GM19043 (cell line): Measurements from ENCODE around the gene SCAMP2.

Source experiments
- ATAC-seq: cut with Tn5 transposase; IDR thresholded peaks from one replicate; pipeline ENCODE4 v1.9.1; 2021; ENCODE audit warnings: low read depth; ENCODE audit not compliant: unreplicated experiment

SCAMP2 gene

DNA sequence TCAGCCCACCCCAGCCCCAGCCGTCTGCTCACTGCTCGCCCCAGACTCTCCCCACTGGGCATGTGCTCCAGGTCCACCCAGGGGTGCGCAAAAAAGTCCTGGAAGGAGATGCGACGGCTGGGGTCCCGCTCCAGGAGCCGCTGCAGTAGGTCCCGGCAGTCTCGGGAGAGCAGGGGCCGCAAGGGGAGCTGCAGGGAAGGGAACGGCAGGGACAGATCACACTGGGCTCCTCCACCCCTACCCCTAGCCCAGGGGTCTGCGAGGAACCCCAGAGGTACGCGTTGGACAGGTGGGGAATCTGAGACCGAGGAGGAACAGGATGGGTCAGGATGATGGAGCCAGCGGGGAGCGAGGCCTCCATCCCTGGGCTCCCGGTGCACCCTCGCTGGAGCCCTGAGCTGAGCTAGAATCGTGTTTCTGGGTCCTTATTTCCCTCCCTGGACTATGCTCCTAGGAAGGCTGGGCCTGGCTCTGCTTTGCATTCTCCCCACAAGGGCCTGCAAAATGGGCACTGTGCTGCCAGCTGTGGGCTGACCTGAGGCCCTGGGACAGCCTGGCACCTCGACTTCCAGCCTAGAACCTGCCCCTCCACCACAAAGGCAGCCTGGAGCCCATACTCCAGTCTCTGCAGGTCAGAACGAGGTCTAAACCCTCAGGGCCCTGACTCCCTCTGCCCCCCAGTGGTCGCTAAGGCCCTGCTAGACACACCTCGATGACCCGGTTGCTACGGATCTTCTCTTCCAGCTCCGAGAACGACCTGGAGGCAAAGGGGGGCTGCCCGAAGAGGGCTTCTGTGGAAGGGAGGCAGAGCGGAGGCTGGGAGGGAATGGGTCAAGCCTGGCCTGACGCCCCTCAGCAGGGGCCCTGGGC is 33.4 kb downstream of the SCAMP2 start:
- ATAC-seq = no peak

DNA sequence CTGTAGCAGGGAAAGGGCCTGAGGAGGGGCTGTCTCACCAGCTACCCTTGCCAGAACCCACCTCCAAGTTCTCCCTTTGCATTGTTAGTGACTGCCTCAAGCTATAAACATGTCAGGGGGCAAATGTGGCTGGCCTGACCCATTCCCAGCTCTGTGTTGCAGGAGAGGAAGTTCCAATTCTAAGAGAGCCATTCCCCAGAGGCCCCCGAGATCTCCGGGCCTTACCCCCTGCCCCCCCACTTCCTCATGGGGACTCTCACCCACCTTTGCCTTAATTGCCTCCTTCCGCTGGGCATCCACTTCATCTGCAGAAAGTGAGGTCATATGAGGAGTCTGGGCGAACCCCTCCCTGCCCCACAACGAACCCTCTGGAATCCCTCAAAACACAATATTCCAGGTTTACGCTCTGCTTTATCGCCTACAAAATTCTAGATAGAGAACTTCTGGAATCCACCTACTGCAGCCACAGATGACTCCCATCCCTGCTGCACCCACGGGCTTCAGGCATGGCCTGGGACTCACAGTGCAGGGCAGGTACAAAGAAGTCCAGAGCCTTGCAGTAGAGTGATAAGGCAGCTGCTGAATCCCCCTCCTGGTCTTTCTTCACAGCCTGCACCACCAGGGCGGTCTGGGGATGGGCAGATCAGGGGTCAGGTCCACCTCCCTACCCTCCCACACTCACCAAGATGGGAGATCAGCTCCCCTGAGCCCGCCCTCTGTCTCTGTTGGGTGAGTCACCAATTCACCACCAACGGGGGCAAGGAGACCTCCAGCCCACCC is 34.2 kb downstream of the SCAMP2 start:
- ATAC-seq = no peak

DNA sequence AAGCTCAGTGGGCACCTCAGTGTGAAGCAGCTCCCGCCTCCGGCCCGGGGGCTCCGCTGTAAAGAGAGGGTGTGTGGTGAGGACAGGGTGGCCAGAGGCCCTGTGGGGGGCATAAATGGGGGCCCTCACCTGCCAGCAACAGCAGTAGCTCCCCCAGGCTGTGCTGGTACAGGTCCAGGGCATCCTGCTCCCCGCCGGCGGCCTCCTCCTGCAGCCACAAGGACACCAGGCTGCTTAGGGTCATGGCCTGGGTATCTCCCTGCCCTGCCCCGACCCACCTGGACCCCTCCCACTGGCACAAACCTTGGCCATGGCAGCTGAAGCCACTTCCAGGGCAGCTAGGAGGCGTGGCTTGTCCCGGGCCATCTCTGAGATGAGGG is 35.0 kb downstream of the SCAMP2 start:
- no peak for ATAC-seq

DNA sequence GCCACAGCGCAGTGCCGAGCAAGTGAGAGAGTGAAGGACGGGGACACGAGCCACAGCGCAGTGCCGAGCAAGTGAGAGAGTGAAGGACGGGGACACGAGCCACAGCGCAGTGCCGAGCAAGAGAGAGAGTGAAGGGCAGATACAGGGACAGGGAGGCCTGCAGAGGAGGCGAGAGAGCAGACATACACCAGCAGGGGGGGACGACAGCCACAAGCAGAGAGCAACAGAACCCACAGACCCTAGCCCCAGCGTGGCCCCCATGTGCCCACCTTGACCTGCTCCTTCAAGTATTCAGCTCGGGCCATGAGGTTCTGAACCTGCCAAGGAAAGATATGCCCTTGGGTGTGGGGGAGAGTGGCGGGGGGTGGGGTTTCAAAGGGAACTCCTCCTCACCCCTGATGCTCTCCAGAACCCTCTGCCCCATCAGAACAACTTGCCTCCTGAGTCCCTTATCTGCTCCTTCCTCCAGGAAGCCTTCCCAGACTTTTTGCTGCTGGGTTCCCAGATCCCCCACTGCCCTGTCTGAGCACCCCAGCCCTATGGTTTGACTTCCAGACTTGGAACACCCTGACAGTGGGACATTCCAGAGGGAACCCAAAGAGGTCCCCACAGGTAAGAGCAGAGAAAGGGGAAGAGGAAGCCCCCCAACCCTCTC is 35.6 kb downstream of the SCAMP2 start:
- ATAC-seq = no peak

DNA sequence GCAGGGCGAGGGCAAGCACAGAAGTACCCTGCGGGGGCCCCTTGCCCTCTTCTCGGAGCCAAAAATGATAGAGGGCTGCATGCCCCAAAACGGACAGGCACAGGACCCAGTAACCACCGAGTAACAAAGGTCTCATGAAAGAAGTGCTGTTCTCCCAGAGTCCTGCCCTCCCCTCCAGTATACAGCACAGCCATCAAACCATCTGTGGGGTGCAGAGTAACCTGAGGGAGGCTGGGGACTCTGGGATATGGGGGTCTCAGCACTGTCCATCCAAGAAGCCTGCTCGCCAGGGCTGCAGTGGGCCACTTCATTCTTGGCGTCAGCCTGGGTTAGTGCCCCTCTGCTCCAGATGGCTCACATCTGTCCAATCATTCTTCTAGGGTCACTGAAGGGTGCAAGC is 36.3 kb downstream of the SCAMP2 start:
- ATAC-seq = no peak

DNA sequence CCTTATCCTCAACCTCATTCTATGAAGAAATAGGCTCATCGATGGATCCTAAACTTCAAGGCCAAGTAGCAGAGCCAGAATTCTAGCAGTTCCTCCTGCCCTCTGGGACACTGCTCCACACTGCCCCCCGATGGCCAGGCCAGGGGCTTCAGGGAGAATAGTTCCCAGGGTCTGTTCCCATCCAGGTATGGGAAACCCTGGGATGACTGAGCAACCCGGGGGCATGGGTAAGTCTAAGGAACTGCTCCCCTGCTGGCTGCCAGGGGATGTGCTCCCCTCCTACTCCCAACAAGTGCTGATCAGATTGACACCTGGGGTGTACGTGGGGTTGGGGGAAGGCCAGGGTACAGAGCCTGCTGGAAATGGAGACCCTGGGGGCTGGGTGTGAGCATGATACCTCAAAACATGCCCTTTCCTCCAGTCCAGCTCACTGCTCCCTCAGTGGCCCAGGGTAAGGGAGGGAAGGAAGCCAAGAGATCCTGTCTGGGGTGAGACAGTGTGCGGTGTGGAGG is 37.8 kb downstream of the SCAMP2 start:
- no peak for ATAC-seq

DNA sequence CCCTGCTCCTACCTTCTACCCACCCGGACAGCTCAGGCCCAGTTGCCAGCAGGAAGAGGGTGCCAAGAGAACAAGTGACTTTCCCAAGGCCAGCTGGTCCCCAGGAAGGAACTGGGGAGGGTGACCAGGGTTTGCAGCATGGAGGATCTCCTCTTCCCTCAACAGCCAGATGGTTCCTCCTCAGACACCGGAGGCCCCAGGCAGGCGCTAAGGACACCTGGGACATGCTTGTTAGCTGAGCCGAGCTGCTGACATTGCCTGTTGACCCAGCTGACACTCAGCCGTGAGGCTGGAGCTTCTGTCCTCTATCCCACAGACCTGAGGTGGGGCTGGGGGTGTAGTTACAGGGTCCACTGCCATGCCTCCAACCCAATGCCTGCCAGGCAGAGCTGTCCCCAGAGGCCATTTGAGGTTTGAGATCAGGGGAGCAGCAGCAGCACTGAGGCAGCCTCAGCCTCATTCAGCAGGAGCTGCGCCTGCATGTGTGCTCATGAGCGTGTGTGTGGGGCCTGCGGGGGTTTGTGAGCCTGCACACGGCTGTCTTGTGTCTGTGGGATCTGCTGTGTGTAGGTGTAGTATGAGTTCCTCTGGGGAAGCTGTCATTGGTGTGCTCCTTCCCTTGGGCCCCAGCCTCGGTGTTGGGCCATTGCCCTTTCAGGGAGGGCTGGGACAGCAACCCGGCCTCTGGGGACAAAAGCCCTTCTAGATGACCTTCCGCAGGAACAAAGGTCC is 39.6 kb downstream of the SCAMP2 start:
- ATAC-seq = no peak

DNA sequence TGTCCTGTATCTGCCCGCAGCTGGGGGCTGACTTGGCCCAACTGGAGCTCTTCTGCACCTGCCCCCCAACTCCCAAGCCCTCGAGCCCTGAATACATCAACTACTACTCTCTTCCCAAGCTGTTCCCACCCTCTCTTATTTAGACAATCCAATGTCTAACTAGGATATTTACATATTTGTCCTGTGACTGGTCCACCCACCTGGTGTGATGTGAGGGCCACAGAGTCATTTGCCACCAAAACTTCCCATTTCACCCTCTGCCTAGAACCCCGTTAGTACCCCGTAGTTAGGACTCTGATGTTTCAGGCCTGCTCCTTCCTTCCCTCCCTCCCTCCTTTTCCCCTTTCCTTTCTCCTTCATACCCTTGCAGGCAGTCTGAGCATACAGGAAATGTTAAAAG is 40.3 kb downstream of the SCAMP2 start:
- no peak for ATAC-seq

DNA sequence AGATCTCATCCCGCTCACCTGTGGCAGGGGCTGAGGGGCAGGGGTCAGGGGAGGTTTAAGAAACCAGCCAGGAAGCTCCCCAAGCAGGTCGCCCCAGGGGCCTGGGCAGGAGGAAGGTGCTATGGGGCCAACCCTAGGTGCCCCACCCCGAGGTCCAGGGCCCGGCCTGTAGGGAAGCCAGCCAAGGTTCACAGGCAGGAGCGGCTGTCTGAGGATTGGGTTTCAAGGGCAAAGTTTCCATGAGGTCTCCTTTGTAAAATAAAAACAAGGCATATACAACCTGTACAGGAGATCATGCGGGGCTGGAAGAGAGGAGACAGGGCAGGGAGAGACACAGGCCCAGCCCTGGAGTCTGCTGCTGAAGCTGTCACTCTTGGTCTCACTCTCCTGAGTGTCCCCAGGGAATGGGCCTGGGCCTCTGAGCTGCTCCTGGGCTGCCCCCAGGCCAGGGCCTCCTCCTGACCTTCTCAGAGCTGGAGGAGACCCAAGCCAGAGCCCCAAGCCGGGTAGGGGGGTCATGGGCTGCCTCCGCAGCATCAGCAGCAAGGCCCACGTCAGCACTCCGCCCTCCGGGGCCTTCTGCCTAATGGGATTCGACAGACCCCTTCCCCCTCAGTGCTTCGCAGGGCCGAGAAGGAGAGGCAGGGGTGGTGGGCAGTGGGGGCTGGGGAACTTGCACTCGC is 41.2 kb downstream of the SCAMP2 start:
- ATAC-seq = no peak

DNA sequence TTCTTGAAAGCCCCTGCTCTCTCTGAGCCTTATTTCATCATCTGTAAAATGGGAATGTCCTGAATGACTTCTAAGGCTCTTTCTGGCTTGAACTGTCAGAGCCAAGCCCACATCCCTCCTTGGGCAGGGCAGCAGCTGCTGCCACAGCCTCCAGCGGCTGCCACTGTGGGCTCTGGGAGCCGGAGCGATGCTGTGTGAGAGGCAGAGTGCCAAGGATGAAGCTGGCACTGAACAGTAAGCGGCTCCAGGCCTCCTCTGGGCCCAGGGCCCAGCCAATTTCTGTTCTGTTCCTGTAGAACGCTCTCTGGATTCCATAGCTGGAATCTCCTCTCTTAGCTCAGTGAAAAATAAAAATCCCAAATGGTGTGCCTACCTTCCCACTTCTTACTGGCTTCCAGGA is 42.3 kb downstream of the SCAMP2 start:
- no peak for ATAC-seq

DNA sequence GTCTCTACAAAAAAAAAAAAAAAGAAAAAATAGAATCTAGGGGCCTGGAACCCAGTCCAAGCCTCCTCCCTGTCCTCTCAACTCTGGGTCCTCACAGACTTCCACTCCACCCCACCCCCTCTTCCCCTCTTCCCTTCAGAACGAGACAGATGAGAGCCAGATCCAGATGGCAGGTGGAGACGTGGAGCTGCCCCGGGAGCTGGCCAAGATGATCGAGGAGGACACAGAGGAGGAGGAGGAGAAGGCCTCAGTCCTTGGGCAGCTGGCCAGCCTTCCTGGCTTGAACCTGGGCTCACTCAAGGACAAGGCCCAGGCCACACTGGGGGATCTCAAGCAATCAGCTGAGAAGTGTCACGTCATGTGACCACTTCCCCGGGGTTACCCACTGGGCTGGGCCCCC is 43.2 kb downstream of the SCAMP2 start:
- ATAC-seq = no peak

DNA sequence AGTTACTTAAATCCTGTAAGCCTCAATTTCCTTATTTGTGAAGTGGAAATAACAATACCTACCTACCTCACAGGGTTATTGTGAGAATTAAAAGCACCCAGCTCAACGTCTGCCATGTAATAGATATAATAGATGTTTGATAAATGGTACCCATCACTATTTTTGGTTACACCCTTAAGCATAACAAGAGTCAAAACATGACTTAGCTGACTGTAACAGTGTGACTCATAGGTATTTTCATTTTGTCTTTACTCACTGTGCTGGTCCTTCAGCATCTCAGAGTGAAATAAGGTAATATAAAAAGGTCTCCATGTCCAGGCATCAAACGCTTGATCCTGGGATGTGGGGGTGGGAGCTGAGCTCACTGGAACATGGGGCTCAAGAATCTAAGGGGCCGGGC is 43.7 kb downstream of the SCAMP2 start:
- ATAC-seq = no peak

DNA sequence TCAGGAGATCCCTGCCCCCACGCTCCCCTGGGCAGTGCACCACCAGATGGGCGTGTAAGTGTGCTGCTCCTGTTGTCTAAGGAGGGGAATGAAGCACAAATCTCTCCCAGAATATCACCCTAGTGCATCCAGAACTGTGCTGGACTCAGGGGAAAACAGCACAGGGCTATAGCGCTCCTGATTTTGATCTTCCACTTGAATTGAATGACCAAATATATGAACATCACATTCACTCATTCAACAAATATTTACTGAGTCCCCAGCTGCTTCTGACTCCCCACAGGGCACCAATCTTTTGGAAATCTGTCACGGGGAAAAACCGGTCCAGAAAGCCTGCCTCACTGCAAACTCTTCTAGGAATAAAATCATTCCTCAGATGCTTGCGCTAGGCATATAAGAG is 44.3 kb downstream of the SCAMP2 start:
- no peak for ATAC-seq

DNA sequence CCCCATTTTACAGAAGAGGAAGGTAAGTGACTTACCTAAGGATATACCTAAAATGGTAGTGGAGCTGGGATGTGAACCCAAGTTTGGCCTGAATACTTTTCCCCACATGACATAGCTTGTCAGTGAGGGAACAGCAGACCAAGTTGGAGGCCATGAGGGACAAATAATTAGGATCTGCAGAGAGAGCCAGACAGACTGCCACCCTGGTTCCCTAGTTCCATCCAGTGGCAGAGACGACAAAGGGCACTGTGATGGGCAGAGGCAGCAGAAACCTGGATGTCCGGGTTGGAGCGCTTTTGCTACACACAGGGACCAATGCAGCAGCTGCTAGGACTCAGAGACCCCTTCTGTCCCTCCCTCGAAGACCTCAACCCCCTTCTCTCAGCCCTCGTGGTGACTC is 45.6 kb downstream of the SCAMP2 start:
- ATAC-seq = no peak

DNA sequence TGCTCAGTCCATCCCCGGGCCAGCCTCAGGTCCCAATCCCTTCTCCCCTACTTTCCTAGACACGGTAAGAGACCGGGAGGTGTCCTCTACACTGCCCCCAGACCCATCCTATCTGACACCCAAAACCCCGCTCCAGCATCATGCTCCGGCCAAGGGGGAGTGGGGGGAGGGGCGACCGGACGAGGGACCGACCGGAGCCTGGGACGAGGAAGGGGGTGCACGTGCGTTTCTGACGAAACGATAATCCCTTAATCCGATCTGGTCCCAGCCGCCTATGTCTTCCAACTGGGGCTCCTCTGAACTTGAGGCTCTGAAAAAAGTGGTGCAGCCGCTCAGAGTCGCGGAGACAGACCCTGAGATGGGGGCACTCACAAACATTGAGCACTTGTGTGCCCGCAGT is 46.2 kb downstream of the SCAMP2 start:
- no peak for ATAC-seq

DNA sequence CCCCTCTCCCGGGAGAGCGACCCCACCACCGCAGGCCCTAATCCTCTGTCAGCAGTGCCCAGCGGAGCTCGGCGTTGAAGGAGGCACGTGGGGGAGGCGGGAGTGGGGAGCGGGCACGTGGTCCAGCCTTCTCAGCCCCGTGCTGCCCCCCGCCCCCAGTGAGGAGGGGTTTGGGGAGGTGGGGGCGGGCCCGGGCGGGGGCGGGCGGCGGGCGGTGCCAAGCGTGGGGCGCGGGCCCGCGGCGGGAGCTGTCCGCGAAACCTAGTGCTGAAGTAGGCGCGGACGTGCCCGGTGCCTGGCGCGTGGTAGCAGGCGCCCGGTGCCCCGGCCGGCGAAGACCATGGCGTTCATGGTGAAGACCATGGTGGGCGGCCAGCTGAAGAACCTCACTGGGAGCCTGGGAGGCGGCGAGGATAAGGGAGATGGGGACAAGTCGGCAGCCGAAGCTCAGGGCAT is 46.8 kb downstream of the SCAMP2 start, which contains the start of gene CPLX3:
Gene CPLX3, plus strand, starts transcription at position 264 of the 456 bp plus-strand sequence. Its CDS starts 77 bp downstream, at position 341.
- ATAC-seq = no peak

DNA sequence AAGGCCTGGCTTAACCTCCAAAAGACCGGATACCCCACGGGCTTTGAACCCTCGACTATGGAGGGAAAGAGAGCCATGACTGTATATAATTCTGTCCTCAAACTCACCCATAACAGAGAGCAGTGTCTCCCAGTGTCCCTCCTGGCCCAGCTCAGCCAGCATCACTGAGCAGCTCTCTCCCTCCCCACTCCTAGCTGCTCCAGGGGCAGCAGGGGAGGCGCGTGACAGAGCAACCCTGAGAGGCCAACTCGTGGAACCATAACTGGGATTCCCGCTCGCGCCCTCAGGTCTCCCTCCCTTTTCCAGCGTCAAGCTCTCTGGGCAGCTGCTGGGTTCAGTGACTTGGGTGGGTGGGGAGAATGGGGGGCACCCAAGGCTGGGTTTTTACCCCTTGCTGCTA is 47.3 kb downstream of the SCAMP2 start:
- no peak for ATAC-seq

DNA sequence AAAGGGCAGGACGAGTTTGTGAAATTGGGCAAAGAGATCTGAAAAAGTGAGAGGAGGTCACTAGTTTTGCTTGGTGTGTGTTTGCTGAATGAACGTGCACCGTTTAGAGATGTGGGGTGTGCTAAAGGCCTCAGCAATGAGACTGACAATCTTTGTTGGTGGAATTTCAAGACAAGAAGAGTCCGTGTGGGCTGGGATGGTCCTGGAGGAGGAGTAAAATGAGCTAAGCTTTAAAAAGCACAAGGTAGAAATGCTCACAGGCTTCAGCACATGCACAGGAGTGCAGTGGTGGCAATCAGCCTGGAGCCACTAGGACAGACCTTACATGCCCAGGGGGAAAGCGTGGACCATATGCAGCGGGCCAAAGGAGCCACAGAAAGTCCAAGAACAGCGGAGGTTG is 48.2 kb downstream of the SCAMP2 start:
- ATAC-seq = no peak

DNA sequence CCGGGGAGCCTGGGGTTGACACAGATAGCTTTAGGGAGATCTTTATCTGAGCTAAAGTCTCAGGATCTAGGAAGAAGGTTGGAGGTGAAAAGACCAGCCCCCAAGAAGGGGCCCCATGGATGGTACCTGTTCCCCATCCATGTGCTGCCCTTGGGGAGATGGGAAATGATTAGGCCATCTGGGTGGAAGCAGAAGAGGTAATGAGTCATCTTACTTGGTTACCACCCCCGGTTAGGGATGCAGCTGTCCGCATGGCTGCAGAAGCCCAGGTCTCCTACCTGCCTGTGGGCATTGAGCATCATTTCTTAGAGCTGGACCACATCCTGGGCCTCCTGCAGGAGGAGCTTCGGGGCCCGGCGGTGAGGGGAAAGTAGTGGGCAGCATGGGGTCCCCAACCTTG is 49.8 kb downstream of the SCAMP2 start:
- no peak for ATAC-seq

DNA sequence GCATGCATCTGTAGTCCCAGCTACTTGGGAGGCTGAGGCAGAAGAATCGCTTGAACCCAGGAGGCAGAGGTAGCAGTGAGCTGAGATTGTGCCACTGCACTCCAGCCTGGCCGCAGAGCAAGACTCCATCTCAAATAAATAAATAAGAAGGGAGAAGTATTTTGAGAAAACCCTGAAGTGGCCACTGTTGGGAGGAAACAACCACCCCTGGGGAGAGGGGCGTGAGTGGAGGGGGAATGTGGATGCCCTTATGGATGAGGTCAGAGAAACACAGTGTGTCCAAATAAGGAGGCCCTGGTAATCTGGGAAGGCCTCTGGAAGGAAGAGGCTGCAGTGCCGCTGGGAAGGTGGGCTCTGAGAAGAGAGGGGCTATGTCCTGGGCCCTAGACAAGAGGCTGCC is 50.9 kb downstream of the SCAMP2 start:
- no peak for ATAC-seq
